ENCODE measurements around the gene ARHGEF33.

The ARHGEF33 gene

DNA sequence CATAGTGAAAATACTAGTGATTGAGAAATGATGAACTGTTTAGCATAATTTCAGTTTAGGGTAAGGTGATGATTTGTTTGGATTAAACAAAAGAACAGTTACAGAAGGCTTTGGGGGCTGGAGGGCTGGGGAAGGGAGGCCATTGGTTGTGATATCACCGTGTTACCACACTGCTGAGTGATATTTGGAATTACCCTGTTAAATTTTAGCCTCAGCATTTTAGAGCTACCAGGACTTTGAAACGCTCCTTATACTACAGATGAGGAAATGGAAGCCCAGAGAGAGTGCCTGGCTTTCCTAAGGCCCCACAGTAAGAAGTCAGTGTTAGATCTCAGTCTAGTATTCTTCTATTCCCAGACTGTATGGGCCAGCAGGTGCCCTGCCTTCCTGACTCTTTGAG is 15.6 kb downstream of the ARHGEF33 start:
- ChIA-PET CTCF (no interaction called here), POLR2A (ENCODE audit: low non-redundant PET) (no interaction called here)
- no peak overlapping the region for H3K27ac ChIP-seq
- TF ChIP-seq, protein P1, sequence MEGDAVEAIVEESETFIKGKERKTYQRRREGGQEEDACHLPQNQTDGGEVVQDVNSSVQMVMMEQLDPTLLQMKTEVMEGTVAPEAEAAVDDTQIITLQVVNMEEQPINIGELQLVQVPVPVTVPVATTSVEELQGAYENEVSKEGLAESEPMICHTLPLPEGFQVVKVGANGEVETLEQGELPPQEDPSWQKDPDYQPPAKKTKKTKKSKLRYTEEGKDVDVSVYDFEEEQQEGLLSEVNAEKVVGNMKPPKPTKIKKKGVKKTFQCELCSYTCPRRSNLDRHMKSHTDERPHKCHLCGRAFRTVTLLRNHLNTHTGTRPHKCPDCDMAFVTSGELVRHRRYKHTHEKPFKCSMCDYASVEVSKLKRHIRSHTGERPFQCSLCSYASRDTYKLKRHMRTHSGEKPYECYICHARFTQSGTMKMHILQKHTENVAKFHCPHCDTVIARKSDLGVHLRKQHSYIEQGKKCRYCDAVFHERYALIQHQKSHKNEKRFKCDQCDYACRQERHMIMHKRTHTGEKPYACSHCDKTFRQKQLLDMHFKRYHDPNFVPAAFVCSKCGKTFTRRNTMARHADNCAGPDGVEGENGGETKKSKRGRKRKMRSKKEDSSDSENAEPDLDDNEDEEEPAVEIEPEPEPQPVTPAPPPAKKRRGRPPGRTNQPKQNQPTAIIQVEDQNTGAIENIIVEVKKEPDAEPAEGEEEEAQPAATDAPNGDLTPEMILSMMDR (conservative IDR thresholded peaks at IDR 0.05; ENCODE audit: low read depth) = no peak
- no peak for DNase-seq (ENCODE audit: low spot score)

DNA sequence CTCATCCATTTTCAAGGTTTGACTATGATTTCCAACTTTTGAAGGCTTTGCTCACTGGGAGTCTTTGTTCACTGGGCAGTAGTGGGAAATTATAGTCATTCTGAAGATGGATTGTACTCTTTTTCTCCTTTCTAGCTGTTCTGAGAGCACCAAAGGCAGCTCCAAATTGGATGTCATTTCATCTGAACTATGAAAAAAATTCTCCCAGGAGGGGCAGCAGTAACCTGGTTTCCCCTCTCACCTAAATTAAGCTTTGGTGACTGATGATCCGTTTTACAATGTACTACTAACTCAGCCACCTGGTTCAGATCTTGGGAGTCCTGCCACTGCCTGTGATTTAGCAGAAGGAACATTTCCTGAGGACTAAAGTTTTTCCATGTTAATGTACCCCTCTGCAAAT is 17.6 kb downstream of the ARHGEF33 start:
- POLR2A ChIA-PET (ENCODE audit: low non-redundant PET) = no interaction called here
- DNase-seq (ENCODE audit: low spot score) = no peak
- CTCF ChIA-PET = interaction anchor here (0.6 kb wide), 1 partner anchor 904 kb away, joined by 4 read pairs; no protein-coding TSS in a partner anchor
- no peak overlapping the region for H3K27ac ChIP-seq
- TF ChIP-seq, protein P1 (conservative IDR thresholded peaks at IDR 0.05; ENCODE audit: low read depth) = no peak

DNA sequence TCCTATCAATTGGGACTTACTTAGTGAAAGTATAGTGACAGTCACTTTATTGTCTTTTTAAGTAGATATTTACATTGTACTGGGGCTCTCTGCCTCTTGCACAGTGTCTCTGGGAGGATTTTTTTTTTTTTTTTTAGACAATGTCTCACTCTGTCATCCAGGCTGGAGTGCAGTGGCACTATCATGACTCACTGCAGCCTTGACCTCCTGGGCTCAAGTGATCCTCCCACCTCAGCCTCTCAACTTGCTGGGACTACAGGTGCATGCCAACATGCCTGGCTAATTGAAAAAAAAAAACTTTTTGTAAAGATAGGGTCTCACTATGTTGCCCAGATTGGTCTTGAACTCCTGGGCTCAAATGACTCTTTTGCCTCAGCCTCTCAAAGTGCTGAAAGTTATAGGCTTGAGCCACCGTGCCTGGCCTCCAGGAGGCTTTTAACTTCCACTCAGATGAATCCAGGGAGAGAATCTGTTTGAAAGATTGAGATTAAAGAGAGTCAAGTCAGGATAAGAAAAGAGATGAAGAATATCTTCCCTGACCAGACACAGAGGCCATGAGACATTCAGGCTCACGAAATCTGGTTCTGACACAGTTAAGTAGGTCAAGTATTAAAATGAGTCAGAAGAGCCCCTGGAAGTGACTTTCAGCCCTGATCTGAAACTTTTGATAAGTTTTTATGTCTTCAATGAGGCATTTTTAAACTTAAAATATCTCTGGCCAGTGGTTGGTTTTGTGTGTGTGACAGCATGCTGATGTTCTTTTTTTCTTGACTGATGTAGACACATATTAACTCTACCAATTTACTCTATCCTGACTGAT is 18.3 kb downstream of the ARHGEF33 start:
- ChIA-PET POLR2A (ENCODE audit: low non-redundant PET) (no interaction called here), CTCF (no interaction called here)
- TF ChIP-seq, protein P1 (conservative IDR thresholded peaks at IDR 0.05; ENCODE audit: low read depth) = no peak
- DNase-seq (ENCODE audit: low spot score) = no peak
- H3K27ac ChIP-seq = no peak overlapping the region

DNA sequence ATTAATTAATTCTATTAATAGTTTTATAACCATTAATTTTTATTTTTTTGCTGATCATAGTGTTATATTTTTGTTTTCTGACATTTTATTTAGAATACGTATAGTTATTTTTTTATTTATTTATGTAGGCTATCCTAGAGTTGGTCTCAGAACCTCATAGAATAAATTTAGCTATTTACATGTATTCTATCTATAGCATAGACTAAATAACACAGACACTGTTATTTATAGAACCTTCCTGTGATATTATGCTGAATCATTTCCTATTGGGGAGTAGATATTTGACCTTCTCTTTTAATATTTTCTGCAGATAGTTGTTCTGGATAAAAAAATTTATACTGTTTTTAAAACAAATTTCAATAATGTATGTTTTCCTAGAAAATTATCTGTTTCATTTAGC is 20.2 kb downstream of the ARHGEF33 start:
- H3K27ac ChIP-seq = no peak overlapping the region
- POLR2A ChIA-PET (ENCODE audit: low non-redundant PET) = no interaction called here
- no peak for DNase-seq (ENCODE audit: low spot score)
- TF ChIP-seq, protein P1 (conservative IDR thresholded peaks at IDR 0.05; ENCODE audit: low read depth) = no peak
- CTCF ChIA-PET = no interaction called here

DNA sequence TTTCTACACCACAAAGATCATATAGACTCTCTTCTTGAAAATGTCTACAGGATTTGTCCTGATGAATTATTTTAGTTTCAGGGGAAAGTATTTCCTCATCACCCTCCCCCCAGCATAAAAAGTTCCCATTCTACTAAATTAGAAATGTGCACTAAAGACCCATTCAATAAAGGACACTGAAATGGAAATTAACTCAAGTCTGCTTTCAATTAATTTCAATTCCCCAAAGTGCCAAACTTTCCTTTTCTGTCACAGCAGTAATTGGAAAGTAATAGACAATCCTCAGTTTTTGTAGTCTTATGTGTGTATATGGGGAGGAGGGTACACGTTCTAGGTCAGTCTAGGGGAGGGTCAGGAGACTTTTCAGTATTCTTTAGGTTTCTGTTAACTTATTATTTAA is 21.5 kb downstream of the ARHGEF33 start:
- POLR2A ChIA-PET (ENCODE audit: low non-redundant PET) = no interaction called here
- CTCF ChIA-PET = no interaction called here
- no peak for DNase-seq (ENCODE audit: low spot score)
- TF ChIP-seq, protein P1 (conservative IDR thresholded peaks at IDR 0.05; ENCODE audit: low read depth) = no peak
- H3K27ac ChIP-seq = no peak overlapping the region

DNA sequence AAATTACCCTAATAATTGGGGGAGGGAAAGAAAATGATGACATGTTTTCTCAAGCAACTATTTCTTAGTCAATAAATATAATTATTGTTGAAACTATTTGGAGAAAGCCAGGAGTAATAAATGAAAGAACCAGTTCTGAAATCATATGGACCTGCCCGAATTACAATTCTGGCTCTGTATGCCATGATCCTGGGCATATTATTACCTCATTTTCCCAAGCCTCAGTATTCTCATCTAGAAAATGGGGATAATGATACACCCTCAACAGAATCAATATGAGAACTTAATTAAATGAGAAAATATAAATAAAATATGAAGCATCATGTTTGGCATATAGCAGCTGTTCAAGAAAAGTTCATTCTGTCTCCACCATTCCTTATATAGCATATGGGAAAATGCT is 22.9 kb downstream of the ARHGEF33 start:
- ChIA-PET CTCF (interaction anchor here (0.7 kb wide), 1 partner anchor 22 kb away, joined by 4 read pairs; no protein-coding TSS in a partner anchor), POLR2A (ENCODE audit: low non-redundant PET) (no interaction called here)
- no peak for DNase-seq (ENCODE audit: low spot score)
- TF ChIP-seq, protein P1 (conservative IDR thresholded peaks at IDR 0.05; ENCODE audit: low read depth) = no peak
- H3K27ac ChIP-seq = no peak overlapping the region
